GM19452 (cell line): ENCODE results near the gene PBX1.

Source experiments
- ATAC-seq: cut with Tn5 transposase; IDR thresholded peaks from one replicate; pipeline ENCODE4 v1.9.1; 2021; ENCODE audit not compliant: unreplicated experiment

PBX1 gene

GRCh38 chr1:164562947-164563520 lies 4.0 kb downstream of the PBX1 start:
- ATAC-seq = no peak

- no peak for ATAC-seq
Observed at GRCh38 chr1:164563721-164564360, 4.9 kb downstream of the PBX1 start.

GRCh38 chr1:164564378-164564777 lies 5.4 kb downstream of the PBX1 start:
- ATAC-seq = no peak

- no peak for ATAC-seq
Observed at GRCh38 chr1:164565357-164565756, 6.4 kb downstream of the PBX1 start.

- ATAC-seq = no peak
Observed at GRCh38 chr1:164567774-164568173, 8.8 kb downstream of the PBX1 start.

- no peak for ATAC-seq
Observed at GRCh38 chr1:164569241-164569640, 10.3 kb downstream of the PBX1 start.

- no peak for ATAC-seq
Observed at GRCh38 chr1:164569866-164570265, 10.9 kb downstream of the PBX1 start.

GRCh38 chr1:164571333-164571732 lies 12.3 kb downstream of the PBX1 start:
- ATAC-seq = no peak

GRCh38 chr1:164575356-164575886 lies 16.4 kb downstream of the PBX1 start:
- no peak for ATAC-seq

GRCh38 chr1:164576291-164577271 lies 17.6 kb downstream of the PBX1 start:
- no peak for ATAC-seq

GRCh38 chr1:164577291-164577690 lies 18.3 kb downstream of the PBX1 start:
- ATAC-seq = no peak

GRCh38 chr1:164578479-164579200 lies 19.7 kb downstream of the PBX1 start:
- ATAC-seq = no peak

- ATAC-seq = no peak
Observed at GRCh38 chr1:164579381-164579780, 20.4 kb downstream of the PBX1 start.

GRCh38 chr1:164581762-164582161 lies 22.8 kb downstream of the PBX1 start:
- no peak for ATAC-seq

GRCh38 chr1:164583196-164583595 lies 24.2 kb downstream of the PBX1 start:
- ATAC-seq = no peak

GRCh38 chr1:164583835-164584539 lies 25.0 kb downstream of the PBX1 start:
- no peak for ATAC-seq

- ATAC-seq = no peak
Observed at GRCh38 chr1:164586591-164586990, 27.6 kb downstream of the PBX1 start.

GRCh38 chr1:164587617-164588501 lies 28.9 kb downstream of the PBX1 start:
- no peak for ATAC-seq
